Measurements from ENCODE around the gene DNAJB4.
"Not testable (repeated sequence)": the region's sequence is repeated elsewhere in the genome, so short reads cannot be mapped to it uniquely, and the experiment has no call there.

Gene DNAJB4

DNA sequence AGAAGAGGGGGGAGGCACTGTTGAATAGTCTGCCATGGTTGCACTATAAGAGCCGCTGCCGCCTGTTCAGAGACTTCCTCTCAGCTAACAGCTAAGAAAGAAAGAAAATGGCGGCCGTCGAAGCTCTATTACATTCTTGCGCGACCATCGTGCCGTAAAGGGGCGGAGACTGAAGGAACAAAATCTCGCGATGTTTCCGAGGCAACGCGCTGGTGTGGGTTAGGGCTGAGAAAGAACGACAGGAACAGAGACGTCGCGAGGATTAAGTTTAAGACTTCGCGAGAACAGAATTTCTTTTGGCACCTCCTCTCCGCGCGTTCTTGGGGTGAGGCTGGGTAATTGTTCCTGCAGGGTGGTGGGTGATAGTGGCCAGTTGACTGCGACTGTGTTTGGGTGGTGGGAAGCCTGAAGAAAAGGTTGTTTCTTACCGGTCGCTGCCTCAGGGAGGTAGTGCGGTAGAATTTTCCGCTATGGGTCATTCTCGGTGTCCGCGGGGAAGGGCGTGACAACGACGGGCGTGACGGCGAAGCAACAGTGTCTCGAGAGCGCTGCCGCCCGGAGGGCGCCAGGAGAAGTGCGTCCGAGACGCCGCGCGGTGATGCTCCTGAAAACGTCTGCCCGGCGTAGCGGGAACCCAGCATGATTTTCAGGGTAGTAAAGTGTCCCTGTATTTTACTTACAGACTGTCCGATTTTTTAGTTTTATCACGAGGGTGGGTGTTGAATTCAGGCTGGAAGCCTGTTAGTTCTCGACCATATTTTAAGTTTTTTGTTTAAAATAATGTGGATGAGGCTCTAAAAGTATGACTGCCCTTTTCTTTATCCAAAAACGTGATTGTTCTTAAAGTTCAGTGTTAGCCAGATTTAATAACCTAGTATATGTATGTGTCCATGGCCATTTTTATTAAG, 25.5 kb upstream of the DNAJB4 start, which contains the start of gene FUBP1:
Gene FUBP1, minus strand, starts transcription at position 104 of the 908 bp plus-strand sequence. Its CDS starts 68 bp downstream, at position 36.
- TF ChIP-seq, protein P1, sequence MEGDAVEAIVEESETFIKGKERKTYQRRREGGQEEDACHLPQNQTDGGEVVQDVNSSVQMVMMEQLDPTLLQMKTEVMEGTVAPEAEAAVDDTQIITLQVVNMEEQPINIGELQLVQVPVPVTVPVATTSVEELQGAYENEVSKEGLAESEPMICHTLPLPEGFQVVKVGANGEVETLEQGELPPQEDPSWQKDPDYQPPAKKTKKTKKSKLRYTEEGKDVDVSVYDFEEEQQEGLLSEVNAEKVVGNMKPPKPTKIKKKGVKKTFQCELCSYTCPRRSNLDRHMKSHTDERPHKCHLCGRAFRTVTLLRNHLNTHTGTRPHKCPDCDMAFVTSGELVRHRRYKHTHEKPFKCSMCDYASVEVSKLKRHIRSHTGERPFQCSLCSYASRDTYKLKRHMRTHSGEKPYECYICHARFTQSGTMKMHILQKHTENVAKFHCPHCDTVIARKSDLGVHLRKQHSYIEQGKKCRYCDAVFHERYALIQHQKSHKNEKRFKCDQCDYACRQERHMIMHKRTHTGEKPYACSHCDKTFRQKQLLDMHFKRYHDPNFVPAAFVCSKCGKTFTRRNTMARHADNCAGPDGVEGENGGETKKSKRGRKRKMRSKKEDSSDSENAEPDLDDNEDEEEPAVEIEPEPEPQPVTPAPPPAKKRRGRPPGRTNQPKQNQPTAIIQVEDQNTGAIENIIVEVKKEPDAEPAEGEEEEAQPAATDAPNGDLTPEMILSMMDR (IDR thresholded peaks at IDR 0.05; ENCODE audit: extremely low read depth, missing control alignments) = peak; percentile 65
- peak; percentile 84 for DNase-seq (ENCODE audit: low spot score)

DNA sequence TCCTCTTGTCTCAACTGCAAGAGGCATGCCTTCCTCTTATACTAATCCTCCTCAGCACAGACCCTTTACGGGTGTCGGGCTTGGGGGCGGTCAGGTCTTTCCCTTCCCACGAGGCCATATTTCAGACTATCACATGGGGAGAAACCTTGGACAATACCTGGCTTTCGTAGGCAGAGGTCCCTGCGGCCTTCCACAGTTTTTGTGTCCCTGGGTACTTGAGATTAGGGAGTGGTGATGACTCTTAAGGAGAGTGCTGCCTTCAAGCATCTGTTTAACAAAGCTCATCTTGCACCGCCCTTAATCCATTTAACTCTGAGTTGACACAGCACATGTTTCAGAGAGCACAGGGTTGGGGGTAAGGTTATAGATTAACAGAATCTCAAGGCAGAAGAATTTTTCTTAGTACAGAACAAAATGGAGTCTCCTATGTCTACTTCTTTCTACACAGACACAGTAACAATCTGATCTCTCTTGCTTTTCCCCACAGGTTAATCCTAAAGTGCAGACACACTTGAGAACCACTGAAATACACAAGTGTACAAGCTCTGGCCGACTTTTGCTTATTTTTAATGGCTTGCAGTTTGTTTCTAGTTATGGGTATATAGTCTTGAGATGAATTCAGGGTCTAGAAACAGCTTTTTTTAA, 21.3 kb upstream of the DNAJB4 start:
- not testable (repeated sequence) for DNase-seq (ENCODE audit: low spot score)

DNA sequence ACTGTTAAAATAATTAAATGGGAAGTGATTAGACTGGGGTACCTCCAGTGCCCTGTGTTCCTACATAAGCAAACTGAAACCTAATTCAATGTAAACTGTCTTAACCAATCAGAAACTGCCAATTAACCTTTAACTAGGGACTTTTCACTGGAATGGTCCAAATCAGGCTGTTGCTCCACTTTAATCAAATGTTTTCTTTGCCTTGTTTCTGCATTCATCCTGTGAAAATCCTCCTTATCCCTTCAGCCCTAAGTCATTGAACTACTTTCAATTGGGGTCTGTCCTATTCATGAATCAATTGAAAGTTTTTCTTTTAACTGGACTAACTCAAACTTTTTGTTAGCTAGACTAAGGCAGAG, 20.8 kb upstream of the DNAJB4 start:
- DNase-seq (ENCODE audit: low spot score) = no peak
- TF ChIP-seq, protein P1 (IDR thresholded peaks at IDR 0.05; ENCODE audit: extremely low read depth, missing control alignments) = no peak

DNA sequence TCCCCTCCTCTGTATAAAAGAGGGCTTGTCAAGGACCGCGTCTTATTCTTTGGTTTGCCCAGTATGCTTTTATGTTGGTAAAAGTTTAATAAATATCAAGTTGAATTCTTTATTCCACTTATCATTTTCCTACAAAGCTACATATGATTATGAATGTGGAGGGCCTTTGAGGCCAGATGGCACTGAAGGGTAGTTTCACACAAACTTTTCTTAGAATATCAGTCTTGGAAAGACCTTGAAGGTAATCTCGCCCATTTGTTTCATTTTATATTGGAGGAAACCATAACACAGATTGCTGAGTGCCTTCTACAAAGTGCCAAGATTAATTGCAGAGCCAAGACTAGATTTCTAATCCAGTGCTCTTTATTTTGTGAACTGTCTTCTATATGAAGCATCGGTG, 20.1 kb upstream of the DNAJB4 start:
- no peak for DNase-seq (ENCODE audit: low spot score)
- TF ChIP-seq, protein P1 (IDR thresholded peaks at IDR 0.05; ENCODE audit: extremely low read depth, missing control alignments) = no peak

DNA sequence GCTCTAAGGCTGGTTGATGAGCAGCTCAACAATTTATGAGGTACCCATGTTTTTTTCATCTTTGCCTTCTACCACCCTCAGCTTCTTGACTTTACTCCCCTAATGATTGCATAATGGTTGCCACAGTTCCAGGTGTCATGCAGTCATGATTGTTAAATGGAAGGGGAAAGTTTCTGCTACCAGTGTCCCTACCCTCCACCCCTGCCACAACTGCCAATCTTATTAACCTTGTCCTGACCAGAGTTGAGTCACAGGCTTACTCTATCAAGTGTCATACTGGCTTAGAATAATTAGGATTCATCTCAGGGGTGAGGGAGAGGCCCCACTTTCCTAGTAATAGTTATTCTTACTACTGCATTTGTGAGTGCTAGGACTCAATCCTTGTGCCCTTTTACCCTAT, 17.9 kb upstream of the DNAJB4 start:
- no peak for DNase-seq (ENCODE audit: low spot score)
- TF ChIP-seq, protein P1 (IDR thresholded peaks at IDR 0.05; ENCODE audit: extremely low read depth, missing control alignments) = no peak

DNA sequence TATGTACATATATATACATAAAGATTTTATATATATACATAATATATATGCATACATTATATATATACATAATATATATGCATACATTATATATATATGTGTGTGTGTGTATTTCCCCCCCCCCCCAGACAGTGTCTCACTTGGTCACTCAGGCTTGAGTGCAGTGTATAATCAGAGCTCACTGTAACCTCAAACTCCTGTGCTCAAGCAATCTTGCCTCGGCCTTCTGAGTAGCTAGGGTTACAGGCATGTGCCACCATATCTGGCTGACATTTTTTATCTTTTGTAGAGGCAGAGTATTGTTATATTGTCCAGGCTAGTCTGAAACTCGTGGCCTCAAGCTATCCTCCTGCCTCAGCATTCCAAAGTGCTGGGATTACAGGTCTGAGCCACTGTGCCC, 16.8 kb upstream of the DNAJB4 start:
- DNase-seq (ENCODE audit: low spot score) = no peak
- TF ChIP-seq, protein P1 (IDR thresholded peaks at IDR 0.05; ENCODE audit: extremely low read depth, missing control alignments) = no peak

DNA sequence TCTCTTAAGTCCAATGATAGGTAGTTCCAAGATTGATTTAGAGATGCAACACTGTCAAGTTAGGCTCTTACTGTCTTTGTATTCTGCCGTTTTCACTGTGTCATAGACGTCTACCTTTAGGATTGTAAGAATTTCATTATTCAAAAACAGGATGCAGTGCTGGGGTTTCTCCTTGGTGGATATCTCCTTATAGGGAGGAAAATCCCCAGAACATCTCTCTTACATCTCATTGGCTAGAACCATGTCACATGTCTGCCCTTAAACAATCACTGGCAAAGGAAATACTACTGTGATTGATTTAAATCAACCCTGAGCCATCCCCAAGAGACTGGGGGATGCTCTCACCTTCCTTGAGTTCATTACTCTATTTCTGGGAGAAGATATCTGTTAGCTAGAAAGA, 15.0 kb upstream of the DNAJB4 start:
- TF ChIP-seq, protein P1 (IDR thresholded peaks at IDR 0.05; ENCODE audit: extremely low read depth, missing control alignments) = no peak
- no peak for DNase-seq (ENCODE audit: low spot score)
